Measurements from ENCODE around the gene ITGA1.

Gene ITGA1

DNA sequence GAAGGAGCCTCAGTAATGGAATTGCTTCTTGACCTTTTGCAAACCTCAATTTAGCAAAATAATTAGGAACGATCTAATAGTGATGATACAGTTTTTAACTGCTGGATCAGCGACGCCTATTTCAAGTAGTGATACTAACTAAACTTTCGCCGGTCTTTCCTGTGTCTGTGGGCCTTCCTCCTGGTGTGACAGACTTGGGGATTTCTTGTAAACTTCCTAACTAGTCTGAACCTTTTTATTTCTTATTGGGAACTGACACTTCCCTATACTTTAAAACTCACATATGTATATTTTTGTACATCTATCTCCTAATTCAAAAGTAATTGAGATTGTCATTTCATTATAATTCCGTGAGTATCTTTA, 15.2 kb downstream of the ITGA1 start:
- DNase-seq (ENCODE audit: low read depth in 1 of 2, low spot score in 1 of 2): no peak
- Histone ChIP-seq H3K4me3 (replicated peaks; ENCODE audit: insufficient read depth, low read length) (peak overlapping the region; percentile 64), H3K27me3 (ENCODE audit: insufficient read depth, poor library complexity, severe bottlenecking) (no peaks in the 10 kb centered on the region), H3K27ac (replicated peaks) (no peak overlapping the region)
- TF ChIP-seq POLR2AphosphoS5 (IDR thresholded peaks at IDR 0.05; ENCODE audit: low read depth): no peak
- TF ChIP-seq, protein P1, sequence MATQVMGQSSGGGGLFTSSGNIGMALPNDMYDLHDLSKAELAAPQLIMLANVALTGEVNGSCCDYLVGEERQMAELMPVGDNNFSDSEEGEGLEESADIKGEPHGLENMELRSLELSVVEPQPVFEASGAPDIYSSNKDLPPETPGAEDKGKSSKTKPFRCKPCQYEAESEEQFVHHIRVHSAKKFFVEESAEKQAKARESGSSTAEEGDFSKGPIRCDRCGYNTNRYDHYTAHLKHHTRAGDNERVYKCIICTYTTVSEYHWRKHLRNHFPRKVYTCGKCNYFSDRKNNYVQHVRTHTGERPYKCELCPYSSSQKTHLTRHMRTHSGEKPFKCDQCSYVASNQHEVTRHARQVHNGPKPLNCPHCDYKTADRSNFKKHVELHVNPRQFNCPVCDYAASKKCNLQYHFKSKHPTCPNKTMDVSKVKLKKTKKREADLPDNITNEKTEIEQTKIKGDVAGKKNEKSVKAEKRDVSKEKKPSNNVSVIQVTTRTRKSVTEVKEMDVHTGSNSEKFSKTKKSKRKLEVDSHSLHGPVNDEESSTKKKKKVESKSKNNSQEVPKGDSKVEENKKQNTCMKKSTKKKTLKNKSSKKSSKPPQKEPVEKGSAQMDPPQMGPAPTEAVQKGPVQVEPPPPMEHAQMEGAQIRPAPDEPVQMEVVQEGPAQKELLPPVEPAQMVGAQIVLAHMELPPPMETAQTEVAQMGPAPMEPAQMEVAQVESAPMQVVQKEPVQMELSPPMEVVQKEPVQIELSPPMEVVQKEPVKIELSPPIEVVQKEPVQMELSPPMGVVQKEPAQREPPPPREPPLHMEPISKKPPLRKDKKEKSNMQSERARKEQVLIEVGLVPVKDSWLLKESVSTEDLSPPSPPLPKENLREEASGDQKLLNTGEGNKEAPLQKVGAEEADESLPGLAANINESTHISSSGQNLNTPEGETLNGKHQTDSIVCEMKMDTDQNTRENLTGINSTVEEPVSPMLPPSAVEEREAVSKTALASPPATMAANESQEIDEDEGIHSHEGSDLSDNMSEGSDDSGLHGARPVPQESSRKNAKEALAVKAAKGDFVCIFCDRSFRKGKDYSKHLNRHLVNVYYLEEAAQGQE (IDR thresholded peaks at IDR 0.05; ENCODE audit: insufficient replicate concordance, low read depth): no peak
- no peak for TF ChIP-seq SPI1 (IDR thresholded peaks at IDR 0.05; ENCODE audit: borderline replicate concordance, low read depth)
- TF ChIP-seq, protein P2, sequence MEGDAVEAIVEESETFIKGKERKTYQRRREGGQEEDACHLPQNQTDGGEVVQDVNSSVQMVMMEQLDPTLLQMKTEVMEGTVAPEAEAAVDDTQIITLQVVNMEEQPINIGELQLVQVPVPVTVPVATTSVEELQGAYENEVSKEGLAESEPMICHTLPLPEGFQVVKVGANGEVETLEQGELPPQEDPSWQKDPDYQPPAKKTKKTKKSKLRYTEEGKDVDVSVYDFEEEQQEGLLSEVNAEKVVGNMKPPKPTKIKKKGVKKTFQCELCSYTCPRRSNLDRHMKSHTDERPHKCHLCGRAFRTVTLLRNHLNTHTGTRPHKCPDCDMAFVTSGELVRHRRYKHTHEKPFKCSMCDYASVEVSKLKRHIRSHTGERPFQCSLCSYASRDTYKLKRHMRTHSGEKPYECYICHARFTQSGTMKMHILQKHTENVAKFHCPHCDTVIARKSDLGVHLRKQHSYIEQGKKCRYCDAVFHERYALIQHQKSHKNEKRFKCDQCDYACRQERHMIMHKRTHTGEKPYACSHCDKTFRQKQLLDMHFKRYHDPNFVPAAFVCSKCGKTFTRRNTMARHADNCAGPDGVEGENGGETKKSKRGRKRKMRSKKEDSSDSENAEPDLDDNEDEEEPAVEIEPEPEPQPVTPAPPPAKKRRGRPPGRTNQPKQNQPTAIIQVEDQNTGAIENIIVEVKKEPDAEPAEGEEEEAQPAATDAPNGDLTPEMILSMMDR (IDR thresholded peaks at IDR 0.05; ENCODE audit: insufficient read depth, low read length): no peak
- no peak for TF ChIP-seq GABPA (IDR thresholded peaks at IDR 0.05; ENCODE audit: low read depth)

DNA sequence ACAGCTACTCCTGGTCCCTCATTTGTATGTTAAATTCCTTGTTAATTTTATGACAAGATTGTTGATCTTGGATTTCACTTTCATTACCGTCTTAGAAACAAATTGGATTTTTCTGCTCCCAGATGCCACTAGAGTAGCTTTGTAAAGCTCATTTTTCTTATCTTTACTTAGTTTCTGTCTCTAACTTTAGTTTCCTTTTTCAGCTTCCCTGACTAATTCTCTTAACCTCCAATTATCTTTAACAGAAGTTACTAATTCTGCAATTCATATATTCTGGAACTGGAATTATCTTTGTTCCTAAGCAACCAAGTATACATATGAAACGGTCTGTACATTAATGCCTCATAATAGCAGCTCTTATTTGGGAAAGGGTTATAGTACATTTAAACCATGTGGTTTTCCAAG, 16.7 kb downstream of the ITGA1 start:
- no peaks in the 10 kb centered on the region for H3K27me3 ChIP-seq (ENCODE audit: insufficient read depth, poor library complexity, severe bottlenecking)
- DNase-seq (ENCODE audit: low read depth in 1 of 2, low spot score in 1 of 2): no peak
- H3K27ac ChIP-seq (replicated peaks): peak overlapping the region; percentile 30
- no peak overlapping the region for H3K4me3 ChIP-seq (replicated peaks; ENCODE audit: insufficient read depth, low read length)
- TF ChIP-seq, protein P2 (IDR thresholded peaks at IDR 0.05; ENCODE audit: insufficient read depth, low read length): no peak
- no peak for TF ChIP-seq GABPA (IDR thresholded peaks at IDR 0.05; ENCODE audit: low read depth)
- TF ChIP-seq SPI1 (IDR thresholded peaks at IDR 0.05; ENCODE audit: borderline replicate concordance, low read depth): no peak
- TF ChIP-seq POLR2AphosphoS5 (IDR thresholded peaks at IDR 0.05; ENCODE audit: low read depth): no peak
- TF ChIP-seq, protein P1 (IDR thresholded peaks at IDR 0.05; ENCODE audit: insufficient replicate concordance, low read depth): no peak

DNA sequence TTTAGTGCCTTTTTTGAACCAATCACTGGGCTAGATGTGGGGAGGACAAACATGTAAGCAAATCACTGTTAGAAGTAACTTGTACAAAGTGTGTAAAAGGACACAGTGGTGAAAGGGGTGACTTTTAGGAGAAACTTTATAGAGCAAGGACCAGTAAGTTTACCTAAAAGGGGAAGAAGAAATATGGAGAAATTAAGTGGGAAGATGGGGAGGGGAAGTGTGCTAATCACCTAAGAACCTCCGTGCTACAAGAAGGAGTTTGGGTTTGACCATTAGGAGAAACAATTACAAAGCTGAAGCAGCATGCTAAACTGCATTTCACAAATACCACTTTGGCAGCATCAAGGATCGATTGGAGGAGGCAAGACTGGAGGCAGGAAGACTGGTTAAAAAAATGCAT, 17.3 kb downstream of the ITGA1 start:
- peak overlapping the region; percentile 30 for H3K27ac ChIP-seq (replicated peaks)

More for the DNA sequence above, 17.3 kb downstream of the ITGA1 start:
- Histone ChIP-seq H3K4me3 (replicated peaks; ENCODE audit: insufficient read depth, low read length) (no peak overlapping the region), H3K27me3 (ENCODE audit: insufficient read depth, poor library complexity, severe bottlenecking) (no peaks in the 10 kb centered on the region)
- TF ChIP-seq SPI1 (IDR thresholded peaks at IDR 0.05; ENCODE audit: borderline replicate concordance, low read depth): peak; percentile 66
- TF ChIP-seq, protein P2 (IDR thresholded peaks at IDR 0.05; ENCODE audit: insufficient read depth, low read length): no peak
- no peak for TF ChIP-seq POLR2AphosphoS5 (IDR thresholded peaks at IDR 0.05; ENCODE audit: low read depth)
- TF ChIP-seq GABPA (IDR thresholded peaks at IDR 0.05; ENCODE audit: low read depth): no peak
- peak in 1 of 2 experiments; percentile 36 for DNase-seq (ENCODE audit: low read depth in 1 of 2, low spot score in 1 of 2)
